ENCODE data around the gene TBCA. TPM values are rescaled to one million over a fixed set of nuclear protein-coding genes. Genes with fewer than 3 reads are reported as not detected.

The TBCA gene
- total and polyA plus RNA-seq, 2 experiments from 2014 or later = 117 to 814 TPM

DNA sequence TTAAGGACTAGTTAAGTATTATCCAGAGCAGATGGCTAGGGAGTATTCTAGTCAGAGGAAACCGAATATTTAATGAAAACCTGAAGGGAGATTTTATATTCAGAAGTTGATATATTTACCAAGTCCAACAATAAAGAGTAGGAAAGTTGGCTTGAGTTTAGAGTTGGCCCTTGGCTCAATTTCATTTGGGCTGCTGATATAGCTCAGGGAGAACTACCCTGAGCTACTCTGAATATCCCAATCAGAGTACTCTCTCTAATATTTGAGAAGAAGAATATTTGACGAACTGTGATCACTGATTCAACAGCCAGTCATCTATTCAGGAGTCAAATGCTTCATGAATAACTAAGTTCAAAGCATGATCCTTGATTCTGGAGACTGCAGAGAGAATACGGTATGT is 34.5 kb downstream of the TBCA start:
- TF ChIP-seq NANOG (IDR thresholded peaks at IDR 0.05; ENCODE audit: borderline replicate concordance) = no peak
- no peak for TF ChIP-seq POLR2AphosphoS5 (IDR thresholded peaks at IDR 0.05; ENCODE audit: low read depth)
- TF ChIP-seq EZH2phosphoT487 (IDR thresholded peaks at IDR 0.05; ENCODE audit: unreplicated experiment) = no peak
- no peak for TF ChIP-seq EZH2 (IDR thresholded peaks at IDR 0.05; ENCODE audit: low read depth, unreplicated experiment)
- no peak for TF ChIP-seq CREB1 (CRISPR knock-in tag; IDR thresholded peaks at IDR 0.05; ENCODE audit: low read depth)
- TF ChIP-seq, protein P1, sequence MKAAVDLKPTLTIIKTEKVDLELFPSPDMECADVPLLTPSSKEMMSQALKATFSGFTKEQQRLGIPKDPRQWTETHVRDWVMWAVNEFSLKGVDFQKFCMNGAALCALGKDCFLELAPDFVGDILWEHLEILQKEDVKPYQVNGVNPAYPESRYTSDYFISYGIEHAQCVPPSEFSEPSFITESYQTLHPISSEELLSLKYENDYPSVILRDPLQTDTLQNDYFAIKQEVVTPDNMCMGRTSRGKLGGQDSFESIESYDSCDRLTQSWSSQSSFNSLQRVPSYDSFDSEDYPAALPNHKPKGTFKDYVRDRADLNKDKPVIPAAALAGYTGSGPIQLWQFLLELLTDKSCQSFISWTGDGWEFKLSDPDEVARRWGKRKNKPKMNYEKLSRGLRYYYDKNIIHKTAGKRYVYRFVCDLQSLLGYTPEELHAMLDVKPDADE (IDR thresholded peaks at IDR 0.05) = no peak
- no peak for TF ChIP-seq ZNF114 (CRISPR knock-in tag; IDR thresholded peaks at IDR 0.05)
- TF ChIP-seq ZNF331 (CRISPR knock-in tag; IDR thresholded peaks at IDR 0.05; ENCODE audit: low read depth) = no peak
- TF ChIP-seq JUNB (IDR thresholded peaks at IDR 0.05; ENCODE audit: unreplicated experiment) = no peak
- TF ChIP-seq, protein P2, sequence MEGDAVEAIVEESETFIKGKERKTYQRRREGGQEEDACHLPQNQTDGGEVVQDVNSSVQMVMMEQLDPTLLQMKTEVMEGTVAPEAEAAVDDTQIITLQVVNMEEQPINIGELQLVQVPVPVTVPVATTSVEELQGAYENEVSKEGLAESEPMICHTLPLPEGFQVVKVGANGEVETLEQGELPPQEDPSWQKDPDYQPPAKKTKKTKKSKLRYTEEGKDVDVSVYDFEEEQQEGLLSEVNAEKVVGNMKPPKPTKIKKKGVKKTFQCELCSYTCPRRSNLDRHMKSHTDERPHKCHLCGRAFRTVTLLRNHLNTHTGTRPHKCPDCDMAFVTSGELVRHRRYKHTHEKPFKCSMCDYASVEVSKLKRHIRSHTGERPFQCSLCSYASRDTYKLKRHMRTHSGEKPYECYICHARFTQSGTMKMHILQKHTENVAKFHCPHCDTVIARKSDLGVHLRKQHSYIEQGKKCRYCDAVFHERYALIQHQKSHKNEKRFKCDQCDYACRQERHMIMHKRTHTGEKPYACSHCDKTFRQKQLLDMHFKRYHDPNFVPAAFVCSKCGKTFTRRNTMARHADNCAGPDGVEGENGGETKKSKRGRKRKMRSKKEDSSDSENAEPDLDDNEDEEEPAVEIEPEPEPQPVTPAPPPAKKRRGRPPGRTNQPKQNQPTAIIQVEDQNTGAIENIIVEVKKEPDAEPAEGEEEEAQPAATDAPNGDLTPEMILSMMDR (conservative IDR thresholded peaks at IDR 0.05; ENCODE audit: low read depth in 2 of 2) = no peak
- no peak for TF ChIP-seq STAT1 (IDR thresholded peaks at IDR 0.05; ENCODE audit: unreplicated experiment)
- TF ChIP-seq, protein P3, sequence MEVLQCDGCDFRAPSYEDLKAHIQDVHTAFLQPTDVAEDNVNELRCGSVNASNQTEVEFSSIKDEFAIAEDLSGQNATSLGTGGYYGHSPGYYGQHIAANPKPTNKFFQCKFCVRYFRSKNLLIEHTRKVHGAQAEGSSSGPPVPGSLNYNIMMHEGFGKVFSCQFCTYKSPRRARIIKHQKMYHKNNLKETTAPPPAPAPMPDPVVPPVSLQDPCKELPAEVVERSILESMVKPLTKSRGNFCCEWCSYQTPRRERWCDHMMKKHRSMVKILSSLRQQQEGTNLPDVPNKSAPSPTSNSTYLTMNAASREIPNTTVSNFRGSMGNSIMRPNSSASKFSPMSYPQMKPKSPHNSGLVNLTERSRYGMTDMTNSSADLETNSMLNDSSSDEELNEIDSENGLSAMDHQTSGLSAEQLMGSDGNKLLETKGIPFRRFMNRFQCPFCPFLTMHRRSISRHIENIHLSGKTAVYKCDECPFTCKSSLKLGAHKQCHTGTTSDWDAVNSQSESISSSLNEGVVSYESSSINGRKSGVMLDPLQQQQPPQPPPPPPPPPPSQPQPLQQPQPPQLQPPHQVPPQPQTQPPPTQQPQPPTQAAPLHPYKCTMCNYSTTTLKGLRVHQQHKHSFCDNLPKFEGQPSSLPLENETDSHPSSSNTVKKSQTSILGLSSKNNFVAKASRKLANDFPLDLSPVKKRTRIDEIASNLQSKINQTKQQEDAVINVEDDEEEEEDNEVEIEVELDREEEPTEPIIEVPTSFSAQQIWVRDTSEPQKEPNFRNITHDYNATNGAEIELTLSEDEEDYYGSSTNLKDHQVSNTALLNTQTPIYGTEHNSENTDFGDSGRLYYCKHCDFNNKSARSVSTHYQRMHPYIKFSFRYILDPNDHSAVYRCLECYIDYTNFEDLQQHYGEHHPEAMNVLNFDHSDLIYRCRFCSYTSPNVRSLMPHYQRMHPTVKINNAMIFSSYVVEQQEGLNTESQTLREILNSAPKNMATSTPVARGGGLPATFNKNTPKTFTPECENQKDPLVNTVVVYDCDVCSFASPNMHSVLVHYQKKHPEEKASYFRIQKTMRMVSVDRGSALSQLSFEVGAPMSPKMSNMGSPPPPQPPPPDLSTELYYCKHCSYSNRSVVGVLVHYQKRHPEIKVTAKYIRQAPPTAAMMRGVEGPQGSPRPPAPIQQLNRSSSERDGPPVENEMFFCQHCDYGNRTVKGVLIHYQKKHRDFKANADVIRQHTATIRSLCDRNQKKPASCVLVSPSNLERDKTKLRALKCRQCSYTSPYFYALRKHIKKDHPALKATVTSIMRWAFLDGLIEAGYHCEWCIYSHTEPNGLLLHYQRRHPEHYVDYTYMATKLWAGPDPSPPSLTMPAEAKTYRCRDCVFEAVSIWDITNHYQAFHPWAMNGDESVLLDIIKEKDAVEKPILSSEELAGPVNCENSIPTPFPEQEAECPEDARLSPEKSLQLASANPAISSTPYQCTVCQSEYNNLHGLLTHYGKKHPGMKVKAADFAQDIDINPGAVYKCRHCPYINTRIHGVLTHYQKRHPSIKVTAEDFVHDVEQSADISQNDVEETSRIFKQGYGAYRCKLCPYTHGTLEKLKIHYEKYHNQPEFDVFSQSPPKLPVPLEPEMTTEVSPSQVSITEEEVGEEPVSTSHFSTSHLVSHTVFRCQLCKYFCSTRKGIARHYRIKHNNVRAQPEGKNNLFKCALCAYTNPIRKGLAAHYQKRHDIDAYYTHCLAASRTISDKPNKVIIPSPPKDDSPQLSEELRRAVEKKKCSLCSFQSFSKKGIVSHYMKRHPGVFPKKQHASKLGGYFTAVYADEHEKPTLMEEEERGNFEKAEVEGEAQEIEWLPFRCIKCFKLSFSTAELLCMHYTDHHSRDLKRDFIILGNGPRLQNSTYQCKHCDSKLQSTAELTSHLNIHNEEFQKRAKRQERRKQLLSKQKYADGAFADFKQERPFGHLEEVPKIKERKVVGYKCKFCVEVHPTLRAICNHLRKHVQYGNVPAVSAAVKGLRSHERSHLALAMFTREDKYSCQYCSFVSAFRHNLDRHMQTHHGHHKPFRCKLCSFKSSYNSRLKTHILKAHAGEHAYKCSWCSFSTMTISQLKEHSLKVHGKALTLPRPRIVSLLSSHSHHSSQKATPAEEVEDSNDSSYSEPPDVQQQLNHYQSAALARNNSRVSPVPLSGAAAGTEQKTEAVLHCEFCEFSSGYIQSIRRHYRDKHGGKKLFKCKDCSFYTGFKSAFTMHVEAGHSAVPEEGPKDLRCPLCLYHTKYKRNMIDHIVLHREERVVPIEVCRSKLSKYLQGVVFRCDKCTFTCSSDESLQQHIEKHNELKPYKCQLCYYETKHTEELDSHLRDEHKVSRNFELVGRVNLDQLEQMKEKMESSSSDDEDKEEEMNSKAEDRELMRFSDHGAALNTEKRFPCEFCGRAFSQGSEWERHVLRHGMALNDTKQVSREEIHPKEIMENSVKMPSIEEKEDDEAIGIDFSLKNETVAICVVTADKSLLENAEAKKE (CRISPR knock-in tag; IDR thresholded peaks at IDR 0.05) = no peak
- TF ChIP-seq, protein P4, sequence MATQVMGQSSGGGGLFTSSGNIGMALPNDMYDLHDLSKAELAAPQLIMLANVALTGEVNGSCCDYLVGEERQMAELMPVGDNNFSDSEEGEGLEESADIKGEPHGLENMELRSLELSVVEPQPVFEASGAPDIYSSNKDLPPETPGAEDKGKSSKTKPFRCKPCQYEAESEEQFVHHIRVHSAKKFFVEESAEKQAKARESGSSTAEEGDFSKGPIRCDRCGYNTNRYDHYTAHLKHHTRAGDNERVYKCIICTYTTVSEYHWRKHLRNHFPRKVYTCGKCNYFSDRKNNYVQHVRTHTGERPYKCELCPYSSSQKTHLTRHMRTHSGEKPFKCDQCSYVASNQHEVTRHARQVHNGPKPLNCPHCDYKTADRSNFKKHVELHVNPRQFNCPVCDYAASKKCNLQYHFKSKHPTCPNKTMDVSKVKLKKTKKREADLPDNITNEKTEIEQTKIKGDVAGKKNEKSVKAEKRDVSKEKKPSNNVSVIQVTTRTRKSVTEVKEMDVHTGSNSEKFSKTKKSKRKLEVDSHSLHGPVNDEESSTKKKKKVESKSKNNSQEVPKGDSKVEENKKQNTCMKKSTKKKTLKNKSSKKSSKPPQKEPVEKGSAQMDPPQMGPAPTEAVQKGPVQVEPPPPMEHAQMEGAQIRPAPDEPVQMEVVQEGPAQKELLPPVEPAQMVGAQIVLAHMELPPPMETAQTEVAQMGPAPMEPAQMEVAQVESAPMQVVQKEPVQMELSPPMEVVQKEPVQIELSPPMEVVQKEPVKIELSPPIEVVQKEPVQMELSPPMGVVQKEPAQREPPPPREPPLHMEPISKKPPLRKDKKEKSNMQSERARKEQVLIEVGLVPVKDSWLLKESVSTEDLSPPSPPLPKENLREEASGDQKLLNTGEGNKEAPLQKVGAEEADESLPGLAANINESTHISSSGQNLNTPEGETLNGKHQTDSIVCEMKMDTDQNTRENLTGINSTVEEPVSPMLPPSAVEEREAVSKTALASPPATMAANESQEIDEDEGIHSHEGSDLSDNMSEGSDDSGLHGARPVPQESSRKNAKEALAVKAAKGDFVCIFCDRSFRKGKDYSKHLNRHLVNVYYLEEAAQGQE (IDR thresholded peaks at IDR 0.05; ENCODE audit: unreplicated experiment) = no peak
- no peak overlapping the region for H3K27ac Mint-ChIP-seq
- peaks cover 100% of the 10 kb centered on the region for H3K79me2 ChIP-seq (replicated peaks; ENCODE audit: insufficient read depth)
- no peaks in the 10 kb centered on the region for H3K27me3 Mint-ChIP-seq (ENCODE audit: insufficient read depth, low read depth, poor library complexity)
- H3K9me2 ChIP-seq (ENCODE audit: insufficient read depth) = no peaks in the 10 kb centered on the region
- no peak overlapping the region for H3K27ac ChIP-seq (ENCODE audit: low read depth)
- no peaks in the 10 kb centered on the region for H3K9me3 Mint-ChIP-seq
- no peak overlapping the region for H3K4me3 ChIP-seq
- H4K20me1 ChIP-seq (replicated peaks; ENCODE audit: insufficient read depth) = peaks cover 74% of the 10 kb centered on the region
- peaks cover 4% of the 10 kb centered on the region for H3K4me1 ChIP-seq (ENCODE audit: insufficient read depth)
- H3K36me3 Mint-ChIP-seq (ENCODE audit: low read depth) = no peaks in the 10 kb centered on the region
- ATAC-seq (no peak), DNase-seq (ENCODE audit: low spot score) (no peak)
- no peaks in the 10 kb centered on the region for H3F3A ChIP-seq (replicated peaks; ENCODE audit: low read depth)
- no peak overlapping the region for H3K4me2 ChIP-seq
- peaks cover 10% of the 10 kb centered on the region; the same call in 2 of the 3 replicates for H3K4me1 Mint-ChIP-seq
- H3K36me3 ChIP-seq (ENCODE audit: insufficient read depth) = no peaks in the 10 kb centered on the region
- H3K27me3 ChIP-seq (ENCODE audit: insufficient read depth) = no peaks in the 10 kb centered on the region
- H2AFZ ChIP-seq = no peak overlapping the region
- H3K4me3 Mint-ChIP-seq = no peak overlapping the region
